8988T (cell line): ENCODE measurements around the gene ADCY2.
A peak's percentile ranks its signal among the peaks of the same experiment; 100 is the strongest.
"Not testable (repeated sequence)": the region's sequence is repeated elsewhere in the genome, so short reads cannot be mapped to it uniquely, and the experiment has no call there.

Experiments used
- DNase-seq: peaks from one replicate; pipeline ENCODE4 v3.0.0; 2011

Gene ADCY2

DNA sequence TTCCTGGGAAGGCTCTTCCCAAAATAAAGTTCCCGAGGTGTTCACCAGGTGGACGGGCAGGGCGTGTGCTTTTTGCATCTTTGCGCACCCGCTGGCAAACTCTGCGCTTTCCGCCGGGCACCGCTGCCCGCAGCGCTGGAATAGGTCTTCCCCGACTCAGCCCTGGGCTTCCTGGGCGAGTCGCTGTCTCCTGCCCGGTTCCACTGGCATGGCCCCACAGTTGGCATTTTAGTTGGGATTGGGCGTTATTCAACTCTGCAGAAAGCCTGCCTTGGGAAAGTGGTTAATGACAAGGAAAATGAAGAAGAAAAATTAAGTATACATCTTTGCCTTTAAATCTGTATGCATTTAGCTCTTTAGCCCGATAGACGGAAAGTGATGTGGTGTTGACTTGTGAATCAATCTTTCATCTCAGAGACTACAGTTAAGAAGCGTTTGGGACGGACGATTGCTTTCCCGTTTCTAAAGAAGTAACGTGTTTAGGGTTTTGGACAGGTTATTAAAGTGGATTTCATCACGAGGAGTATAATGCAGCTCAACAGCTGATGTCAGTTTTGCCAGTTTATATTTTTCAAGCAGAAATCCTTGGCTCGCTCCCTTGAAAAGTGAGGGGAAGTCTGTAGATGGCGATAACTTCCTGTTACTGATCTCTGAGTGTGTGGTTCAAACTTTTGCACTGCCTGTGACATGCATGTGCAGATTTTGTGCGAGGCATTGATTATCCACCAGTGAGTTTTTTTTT, 946 bp downstream of the ADCY2 start:
- DNase-seq = peak; percentile 59

DNA sequence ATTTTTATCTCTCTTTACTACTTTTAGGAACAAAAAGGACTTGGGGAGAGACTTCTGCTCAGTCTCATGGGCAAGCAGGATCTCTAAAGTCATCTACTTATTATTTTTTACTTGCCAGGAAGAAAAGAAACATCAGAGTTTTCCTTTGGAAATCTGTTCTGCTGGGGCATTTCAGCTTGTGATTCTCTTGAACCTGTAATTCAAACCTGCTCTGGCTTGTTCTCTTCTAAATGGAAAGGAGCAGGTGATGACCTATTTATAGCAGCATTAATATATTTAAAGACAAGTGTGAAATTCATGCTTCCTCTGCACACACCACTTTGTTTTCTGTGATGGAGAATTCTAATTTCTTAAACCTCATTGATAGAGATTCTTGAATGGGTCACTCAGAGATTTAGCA, 2.0 kb downstream of the ADCY2 start:
- no peak for DNase-seq

DNA sequence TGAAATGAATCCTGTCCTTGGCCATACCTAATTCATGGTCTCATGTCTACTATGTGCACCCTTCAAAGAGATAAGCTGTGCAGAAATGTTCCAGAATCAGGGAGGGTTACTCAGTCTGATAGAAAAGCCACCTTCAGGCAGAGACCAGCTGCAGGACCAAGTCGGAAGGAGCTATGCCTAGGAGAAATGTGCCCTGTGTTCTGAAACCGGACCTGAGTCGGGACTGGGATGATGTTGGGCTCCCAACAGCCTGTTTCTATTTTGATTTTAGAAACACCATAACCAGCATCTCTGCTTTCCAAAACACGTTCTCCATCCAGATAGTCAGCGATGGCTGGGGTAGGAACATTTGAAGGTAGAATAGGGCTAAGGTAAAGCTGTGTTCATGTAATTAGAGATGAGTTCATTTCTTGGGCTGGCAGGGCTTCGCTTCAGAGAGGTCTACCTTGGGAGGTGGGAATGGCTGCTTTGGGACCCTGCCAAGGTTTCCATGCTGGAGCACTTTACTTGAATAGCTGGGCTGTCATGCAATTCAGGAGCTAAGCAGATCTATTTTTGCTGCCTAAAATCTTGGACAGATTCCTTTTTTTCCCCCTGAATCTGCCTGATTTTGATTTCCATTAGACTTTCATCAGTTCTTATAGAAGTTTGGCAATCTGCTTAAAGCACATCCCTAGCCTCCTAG, 2.8 kb downstream of the ADCY2 start:
- no peak for DNase-seq

DNA sequence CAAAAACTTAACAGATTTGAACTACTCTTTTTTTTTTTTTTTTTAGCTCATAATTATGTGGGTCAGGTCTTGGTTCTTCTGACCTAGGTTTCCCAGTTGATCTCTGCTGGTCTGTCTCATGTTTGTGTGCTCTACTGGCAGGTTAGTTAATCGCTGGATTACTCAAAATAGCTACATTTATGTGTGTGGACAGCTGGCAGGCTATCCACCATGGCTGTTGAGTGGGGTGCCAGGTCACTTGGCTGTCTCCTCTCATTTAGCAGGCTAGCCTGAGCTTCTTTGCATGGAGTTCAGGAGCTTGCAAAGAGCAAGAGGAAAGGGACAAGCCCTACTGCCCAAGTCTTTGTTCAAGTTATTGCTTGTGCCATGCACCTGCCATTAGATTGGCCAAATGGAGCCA, 9.3 kb downstream of the ADCY2 start:
- DNase-seq = no peak

DNA sequence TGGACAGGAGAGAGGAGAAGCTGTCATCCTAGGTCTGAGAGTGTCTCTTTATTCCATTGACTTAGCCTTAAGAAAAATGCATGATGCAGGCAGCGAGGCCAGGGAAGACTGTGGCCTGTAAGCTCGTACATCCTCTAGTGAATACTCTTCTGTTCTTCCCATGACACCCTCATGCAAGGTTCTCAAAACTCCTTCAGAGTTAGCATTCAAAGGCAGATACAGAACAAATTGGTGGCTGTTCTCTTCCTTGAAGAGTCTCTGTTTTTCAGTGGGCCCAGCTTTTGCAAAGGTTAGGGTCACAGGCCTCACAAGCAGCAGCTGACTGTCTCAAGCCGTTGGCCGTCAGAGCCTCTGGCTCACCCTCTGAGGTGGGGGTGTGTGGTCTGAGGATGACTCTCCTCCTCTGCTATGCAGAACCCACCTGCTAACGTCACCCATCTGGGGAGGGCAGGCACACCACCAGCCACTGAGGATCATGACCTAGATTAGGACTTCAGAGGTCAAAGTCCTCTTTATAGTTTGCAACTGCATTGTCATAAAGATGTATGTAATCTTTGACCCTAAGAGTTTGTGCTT, 15.1 kb downstream of the ADCY2 start:
- DNase-seq = no peak

DNA sequence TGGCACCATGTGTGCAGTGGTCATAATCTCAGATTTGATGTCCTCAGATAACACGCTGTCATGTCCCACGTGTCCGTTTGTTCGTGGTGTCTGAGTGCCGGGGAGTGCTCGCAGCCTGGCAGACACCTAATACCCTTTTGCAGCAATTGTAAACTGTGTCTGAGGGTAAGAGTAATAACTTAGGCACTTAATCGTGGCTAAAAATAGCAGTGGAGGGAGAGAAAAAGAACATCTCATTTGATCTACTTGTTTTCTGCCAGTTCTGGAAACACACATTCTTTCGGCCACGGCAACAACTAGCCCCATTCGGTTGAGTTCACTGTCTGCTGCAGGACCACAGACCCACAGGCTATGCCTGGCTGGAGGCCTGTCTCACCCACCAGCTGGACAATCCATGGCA, 16.5 kb downstream of the ADCY2 start:
- DNase-seq = no peak

DNA sequence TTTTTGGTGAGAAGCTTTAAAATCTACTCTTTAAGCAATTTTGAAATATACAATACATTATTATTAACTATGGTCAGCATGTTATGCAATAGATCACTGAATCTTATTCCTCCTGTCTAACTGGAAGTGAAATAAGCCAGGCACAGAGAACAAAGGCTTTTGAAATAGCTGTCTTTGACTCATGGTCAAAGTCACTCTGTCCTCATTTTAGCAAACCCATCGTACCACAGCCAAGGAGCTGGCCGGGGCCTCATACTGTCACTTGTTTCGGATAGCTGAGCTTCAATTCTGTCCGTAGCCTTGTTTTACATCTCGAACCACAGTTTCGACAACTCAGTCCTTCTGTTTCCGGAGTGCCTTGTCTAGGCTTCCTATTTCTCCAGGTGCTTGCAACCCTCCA, 19.2 kb downstream of the ADCY2 start:
- no peak for DNase-seq

DNA sequence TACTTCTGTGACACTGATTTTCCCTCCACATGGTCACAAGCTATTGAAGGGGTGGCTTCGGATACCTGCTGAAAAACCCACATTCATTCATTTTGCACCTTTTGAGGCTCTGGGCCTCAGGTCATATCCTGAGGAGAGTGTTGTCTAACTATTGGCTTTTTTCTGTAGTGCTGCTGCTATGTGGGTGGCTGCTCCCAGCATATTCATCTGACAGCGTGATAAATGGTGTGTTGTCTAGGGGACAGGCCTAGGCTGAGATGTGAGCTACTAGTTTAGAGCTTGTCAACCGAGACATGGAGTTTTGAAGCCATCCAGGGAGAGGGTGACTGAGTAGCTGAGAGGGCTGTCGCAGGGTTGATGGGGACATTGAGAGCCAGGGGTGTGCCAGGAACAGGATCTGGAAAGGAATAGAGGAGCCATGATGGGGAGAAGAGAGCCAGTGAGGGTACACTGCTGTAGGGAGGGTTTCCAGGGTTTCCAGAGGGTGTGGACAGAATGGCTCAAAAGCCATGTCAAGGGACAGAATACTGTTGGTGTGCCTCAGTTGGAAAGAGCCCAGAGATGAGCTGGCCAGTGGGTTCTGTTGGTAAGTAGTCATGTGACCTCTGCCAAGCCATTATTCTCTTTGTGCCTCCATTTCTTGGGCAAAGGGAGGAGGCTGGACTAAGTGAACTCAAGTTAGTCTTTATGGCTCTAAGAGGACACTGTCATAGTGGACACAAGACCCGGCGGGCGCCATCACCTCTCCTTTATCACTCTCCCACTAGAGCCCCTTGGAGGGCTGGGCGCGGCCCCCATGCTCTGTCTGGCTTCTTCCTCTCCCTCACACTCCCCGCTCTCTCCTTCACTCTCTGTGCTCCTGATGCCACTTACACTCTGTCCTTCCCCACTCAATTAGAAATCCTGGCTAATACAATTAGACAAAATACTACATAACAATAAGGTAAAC, 19.9 kb downstream of the ADCY2 start:
- DNase-seq = no peak

DNA sequence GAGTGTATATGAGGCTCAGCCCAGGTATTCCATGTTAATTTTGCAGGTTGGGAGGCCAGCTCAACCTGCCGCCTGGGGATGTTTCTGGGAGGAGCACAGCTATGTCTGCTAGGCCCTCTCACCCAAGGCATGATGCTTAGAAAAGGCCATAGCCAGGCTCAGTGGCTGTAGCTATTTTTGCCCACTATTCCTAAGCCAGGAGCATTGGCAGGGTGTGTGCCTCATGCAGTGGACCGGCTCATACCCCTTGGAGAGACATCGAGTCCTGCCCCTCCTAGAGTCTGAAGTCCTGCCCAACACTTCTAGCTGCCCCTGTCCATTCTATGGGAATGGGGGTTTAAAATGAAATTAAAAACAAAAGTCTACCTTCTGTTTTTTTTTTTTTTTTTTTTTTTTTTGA, 22.3 kb downstream of the ADCY2 start:
- DNase-seq = no peak

DNA sequence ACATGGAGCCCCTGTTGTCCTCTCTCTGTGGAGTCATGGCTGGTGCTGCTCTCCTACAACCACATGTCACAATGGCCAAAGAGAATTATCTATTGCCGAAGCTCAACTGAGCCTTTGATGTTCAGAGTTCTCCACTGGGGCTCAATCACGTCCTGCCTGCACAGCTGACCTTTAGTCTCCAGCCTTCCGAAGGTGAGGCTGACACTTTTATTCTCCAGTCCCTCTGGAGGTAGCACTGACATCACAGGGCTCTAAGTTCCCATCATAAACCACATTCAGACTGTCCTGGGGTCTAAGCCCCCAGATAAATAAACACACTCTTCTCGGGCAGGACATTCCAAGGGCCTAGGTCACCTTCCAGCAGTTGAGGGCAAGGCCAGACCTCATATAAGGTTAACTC, 23.4 kb downstream of the ADCY2 start:
- DNase-seq = no peak

DNA sequence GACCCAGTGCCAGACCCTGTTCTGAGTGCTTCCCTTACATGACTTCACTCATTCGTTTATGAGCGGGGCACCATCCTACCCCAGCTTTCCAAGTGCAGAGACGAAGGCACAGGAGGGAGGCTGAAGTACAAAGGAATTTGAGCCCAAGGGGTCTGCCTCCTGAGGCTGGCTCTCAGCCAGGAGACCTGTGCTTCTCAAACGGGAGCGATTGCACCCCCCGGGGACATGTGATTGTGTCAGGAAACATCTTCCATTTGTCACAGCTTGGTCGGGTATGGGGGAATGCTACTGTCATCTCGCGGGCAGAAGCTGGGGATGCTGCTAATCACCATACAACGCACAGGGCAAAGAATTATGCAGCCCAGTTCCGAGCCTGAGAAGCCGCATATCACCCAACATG, 23.9 kb downstream of the ADCY2 start:
- DNase-seq = no peak

DNA sequence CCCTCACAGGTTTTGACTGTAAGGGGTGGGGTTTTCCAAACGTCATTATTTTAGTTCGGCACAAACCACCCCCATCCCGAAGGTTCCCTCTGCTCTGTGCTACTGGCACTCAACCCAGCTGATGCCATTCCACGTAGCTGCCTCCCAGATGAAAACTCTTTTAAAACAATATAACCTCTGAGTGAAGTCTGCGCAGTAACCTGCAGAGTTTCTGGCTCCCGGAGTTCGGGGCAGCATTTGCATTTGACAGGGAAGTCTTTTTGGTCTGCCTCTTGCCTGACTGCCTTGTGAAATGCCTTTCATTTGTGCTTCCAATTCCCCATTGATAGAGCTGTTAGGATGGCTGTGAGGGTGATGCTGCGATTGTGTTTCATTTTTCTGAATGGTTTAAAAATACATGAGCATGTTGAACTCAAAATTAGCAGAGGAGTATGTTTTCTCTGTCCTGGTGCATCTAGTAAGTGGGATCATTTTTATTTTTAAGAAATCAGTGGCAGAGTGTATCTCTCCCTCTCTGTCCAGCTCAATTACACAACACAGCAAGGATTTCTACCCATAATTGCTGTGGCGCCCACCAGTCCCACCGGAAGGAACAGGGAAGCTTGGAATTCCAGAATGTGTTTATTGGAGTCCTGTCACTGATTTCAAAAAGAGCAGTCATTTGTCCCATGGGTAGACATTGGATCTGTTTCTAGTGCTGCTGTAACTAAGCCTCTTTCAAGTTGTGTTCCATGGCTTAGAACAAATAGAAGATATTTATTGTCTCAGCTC, 24.8 kb downstream of the ADCY2 start:
- no peak for DNase-seq

DNA sequence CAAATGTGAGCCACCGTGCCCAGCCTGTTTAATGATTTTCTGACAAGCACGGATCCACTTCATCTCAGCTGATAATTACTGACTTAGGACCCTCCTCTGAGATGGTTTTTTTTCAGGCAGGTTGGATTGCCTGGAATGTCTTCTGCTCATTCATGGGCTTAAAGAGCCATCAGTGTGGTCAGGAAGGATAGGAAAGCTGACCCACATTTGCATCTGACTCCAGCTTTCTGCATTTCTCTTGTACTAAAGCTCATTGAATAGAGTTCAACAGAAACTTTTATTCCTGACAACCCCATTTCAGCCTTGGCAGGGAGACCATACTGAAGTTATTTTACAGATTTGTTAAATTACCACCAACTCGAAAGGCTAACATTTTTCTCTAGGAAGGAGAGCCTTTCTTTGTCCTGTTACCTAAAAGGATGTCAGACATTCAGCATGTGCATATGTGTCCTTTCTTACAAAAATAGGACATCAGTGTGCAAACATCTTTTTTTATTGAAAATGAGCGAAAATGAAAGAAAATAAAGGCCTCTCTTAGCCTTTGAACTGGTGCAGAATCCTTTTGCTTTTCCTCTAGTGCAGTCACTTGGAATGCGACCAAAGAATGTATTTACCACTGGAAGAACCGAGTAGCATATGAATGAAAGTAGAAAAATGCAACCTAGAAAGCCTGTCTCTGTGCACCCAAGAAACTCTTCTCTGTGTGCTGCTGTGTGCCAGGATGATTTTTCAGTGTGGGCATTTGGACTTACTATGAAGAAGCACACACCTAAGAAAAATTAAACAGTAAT, 26.6 kb downstream of the ADCY2 start:
- no peak for DNase-seq

DNA sequence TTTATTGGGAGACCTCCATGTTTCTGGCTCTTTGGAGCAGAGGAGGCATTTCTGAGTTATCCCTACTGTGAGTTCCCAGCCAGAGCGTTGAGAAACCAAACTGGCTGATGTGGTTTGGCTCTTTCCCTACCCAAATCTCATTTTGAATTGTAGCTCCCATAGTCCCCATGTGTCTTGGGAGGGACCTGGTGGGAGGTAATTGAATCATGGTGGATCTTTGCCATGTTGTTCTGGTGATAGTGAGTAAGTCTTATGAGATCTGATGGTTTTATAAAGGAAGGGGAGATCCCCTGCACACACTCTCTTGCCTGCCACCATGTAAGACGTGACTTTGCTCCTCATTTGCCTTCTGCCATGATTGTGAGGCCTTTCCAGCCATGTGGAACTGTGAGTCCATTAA, 27.3 kb downstream of the ADCY2 start:
- DNase-seq = not testable (repeated sequence)

DNA sequence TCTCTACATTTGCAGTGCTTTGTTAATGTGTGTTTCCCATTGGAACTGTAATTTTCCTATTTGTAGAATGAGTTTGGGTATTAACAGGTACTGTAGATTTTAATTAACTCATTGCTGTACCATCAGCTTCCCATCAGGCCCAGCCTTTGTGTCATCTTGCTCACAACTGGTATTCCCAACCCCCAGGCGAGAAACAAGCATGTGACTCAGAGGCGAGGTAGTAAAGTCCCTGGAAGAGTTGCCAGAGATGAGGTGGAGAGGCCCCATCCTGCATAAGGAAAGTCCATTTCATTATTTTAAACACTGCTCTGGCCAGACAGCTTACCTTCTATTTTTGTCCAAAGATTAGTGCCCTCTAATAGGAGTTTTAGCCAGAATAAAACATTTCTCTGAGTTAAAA, 29.9 kb downstream of the ADCY2 start:
- no peak for DNase-seq

DNA sequence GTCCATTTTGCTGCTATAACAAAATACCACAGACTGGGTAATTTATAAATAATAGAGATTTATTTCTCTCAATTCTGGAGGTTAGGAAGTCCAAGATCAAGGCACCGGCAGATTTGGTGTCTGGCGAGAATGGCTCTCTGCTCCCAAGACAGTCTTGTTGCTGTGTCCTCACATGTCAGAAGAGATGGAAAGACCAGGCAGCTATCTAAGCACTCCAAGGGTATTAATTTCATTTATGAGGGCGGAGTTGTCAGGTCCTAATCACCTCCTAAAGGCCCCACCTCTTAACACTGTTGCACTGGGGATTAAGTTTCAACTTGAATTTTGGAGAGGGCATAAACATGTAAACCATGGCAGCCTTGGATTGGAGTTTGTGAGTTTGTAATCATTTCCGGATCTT, 30.3 kb downstream of the ADCY2 start:
- DNase-seq = no peak

DNA sequence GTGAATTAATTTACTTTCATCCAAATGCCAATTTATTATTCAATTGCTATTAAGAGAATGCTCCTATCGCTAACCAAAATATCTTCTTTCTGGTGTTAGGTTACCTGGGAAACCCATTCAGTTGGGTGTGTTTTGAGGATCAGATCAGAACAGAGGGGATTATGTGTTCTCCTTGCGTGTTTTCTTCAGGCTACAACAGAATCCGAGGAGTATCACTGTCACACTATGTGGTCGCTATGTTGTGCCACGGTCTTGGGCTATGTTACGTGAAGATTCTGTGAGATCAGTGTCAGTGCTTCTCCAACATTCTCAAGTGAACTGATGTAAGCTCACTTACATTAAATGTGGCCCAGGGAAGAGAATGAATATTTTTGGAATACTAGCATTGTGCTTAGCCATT, 39.0 kb downstream of the ADCY2 start:
- no peak for DNase-seq

DNA sequence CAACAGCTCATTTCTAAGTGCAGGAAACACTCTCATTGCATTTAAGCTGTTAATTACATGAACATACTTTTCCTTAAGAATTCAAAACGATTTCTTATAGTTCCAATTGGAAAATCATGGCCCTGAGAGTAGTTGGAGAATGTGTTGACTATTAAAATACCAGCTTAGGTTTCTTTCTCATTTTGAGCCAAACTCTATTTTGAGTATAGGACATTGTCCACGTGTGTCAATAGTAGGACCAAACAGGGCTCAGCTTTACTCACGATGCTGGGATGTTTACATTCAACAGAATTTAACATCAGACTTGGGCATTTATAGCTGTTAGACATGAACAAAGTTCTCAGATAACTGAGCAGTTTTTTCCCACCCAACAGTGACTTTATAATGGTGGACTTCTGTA, 39.6 kb downstream of the ADCY2 start:
- no peak for DNase-seq

DNA sequence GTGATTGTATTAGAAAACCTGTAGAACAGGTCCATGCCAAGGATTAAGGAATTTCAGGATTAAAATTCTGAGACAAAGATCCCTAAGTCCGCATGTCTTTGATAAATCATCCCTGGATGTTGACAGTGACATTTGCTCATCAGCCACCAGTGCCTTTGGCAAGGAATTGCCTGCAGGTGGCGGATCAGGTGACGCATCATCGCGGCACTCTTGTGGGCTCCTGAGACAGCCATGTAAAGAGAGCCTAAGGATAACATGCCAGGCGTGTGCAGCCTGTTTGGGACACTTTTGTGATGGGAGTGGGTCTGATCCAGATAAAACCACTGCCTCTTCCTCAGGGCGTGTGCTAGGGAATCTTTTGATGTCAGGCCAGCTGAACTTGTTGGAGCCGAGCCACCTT, 40.6 kb downstream of the ADCY2 start:
- DNase-seq = no peak

DNA sequence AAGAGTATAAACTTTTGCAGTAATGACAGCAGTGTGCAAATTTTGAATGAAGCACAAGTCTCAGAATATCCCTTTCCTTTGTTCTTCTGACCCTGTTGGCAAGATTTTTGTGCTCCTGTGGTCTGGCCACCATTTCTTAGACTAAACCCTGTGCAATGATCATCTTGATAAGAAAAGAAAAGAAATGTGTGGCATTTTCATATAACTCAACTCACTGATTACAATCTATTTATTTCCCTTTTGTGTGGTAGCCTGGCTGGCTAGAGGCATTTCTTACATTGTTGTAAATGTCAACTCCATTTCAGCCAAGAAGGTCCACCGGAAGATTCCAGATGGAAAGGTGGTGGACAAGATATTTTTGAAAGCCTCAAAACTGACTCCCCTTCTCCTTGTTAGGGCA, 41.9 kb downstream of the ADCY2 start:
- DNase-seq = no peak

DNA sequence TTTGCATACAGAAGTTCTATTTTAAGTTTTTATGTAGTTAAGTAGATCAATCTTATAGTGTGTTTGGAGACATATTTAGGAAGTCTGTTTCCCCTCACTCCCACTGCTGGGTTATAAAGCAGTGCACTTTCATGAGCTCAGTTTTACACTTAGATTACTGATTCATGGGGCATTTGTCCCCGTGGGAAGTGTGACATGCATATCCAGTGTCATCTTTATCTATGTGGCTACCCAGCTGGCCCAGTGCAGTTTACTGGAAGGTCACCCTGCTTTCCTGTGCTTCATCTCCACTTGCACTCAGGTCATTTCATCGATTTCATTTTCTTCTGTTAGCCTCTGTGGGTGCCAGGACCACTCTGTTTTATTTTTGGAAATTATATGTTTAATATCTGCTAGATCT, 49.1 kb downstream of the ADCY2 start:
- DNase-seq = no peak

DNA sequence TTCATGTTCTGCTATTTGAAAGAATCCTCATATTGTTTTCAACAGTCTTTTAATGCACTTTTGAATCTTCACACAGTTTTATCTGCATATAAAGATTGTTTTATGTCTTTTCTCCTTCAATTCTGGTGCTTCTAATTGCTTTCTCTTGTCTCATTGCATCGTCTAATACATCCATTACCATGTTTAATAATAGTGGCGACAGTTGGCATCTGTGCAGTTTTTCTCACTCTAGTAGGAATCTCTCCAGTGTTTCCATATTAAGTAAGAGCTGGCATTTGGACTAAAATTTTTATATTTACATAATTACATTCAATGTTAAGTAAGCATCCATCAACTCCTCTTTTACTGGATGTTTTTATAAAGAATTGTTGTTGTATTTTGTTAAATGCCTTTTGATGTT, 49.9 kb downstream of the ADCY2 start:
- DNase-seq = no peak
